ENCODE results near the gene JTB.

JTB gene

GRCh38 chr1:153963030-153963849 is 14.2 kb downstream of the JTB start, which contains the start of gene SLC39A1:
SLC39A1 (minus strand) TSS chr1:153963537; CDS start chr1:153962715, 822 bp downstream.
- Histone ChIP-seq H3K4me3 (ENCODE audit: low read depth, low read length) (peak within 1 kb of the TSS; percentile 89), H3K27ac (ENCODE audit: low read depth, low read length) (peak within 1 kb of the TSS; percentile 86), H3K4me1 (ENCODE audit: control insufficient read depth, insufficient read depth, low read length, unreplicated experiment) (peaks cover 21% of the 10 kb centered on the region), H3K36me3 (ENCODE audit: insufficient read depth, low read length) (no peaks in the 10 kb centered on the region), H3K79me2 (ENCODE audit: control insufficient read depth, insufficient read depth, low read length, unreplicated experiment) (peaks cover 27% of the 10 kb centered on the region), H2AFZ (ENCODE audit: low read length, unreplicated experiment) (peak within 1 kb of the TSS; percentile 48), H3K27me3 (ENCODE audit: insufficient read depth, low read length) (no peaks in the 10 kb centered on the region)

GRCh38 chr1:153962088-153963029 is 15.1 kb downstream of the JTB start:
- Histone ChIP-seq H3K4me1 (ENCODE audit: control insufficient read depth, insufficient read depth, low read length, unreplicated experiment) (peaks cover 21% of the 10 kb centered on the region), H3K27ac (ENCODE audit: low read depth, low read length) (peak overlapping the region; percentile 86), H2AFZ (ENCODE audit: low read length, unreplicated experiment) (peak overlapping the region; percentile 48), H3K79me2 (ENCODE audit: control insufficient read depth, insufficient read depth, low read length, unreplicated experiment) (peaks cover 36% of the 10 kb centered on the region), H3K36me3 (ENCODE audit: insufficient read depth, low read length) (no peaks in the 10 kb centered on the region), H3K27me3 (ENCODE audit: insufficient read depth, low read length) (no peaks in the 10 kb centered on the region), H3K4me3 (ENCODE audit: low read depth, low read length) (peak overlapping the region; percentile 89)

- Histone ChIP-seq H3K27ac (ENCODE audit: low read depth, low read length) (no peak overlapping the region), H3K79me2 (ENCODE audit: control insufficient read depth, insufficient read depth, low read length, unreplicated experiment) (peaks cover 46% of the 10 kb centered on the region), H3K4me3 (ENCODE audit: low read depth, low read length) (peak overlapping the region; percentile 89), H3K36me3 (ENCODE audit: insufficient read depth, low read length) (no peaks in the 10 kb centered on the region), H3K27me3 (ENCODE audit: insufficient read depth, low read length) (no peaks in the 10 kb centered on the region), H2AFZ (ENCODE audit: low read length, unreplicated experiment) (no peak overlapping the region), H3K4me1 (ENCODE audit: control insufficient read depth, insufficient read depth, low read length, unreplicated experiment) (peaks cover 28% of the 10 kb centered on the region)
These were observed 16.1 kb downstream of the JTB start for GRCh38 chr1:153961421-153961820.

GRCh38 chr1:153960206-153960605 is 17.3 kb downstream of the JTB start:
- H3K27ac ChIP-seq (ENCODE audit: low read depth, low read length) = no peak overlapping the region

GRCh38 chr1:153959454-153959853 is 18.0 kb downstream of the JTB start:
- Histone ChIP-seq H3K27me3 (ENCODE audit: insufficient read depth, low read length) (no peaks in the 10 kb centered on the region), H3K79me2 (ENCODE audit: control insufficient read depth, insufficient read depth, low read length, unreplicated experiment) (peaks cover 54% of the 10 kb centered on the region), H2AFZ (ENCODE audit: low read length, unreplicated experiment) (no peak overlapping the region), H3K27ac (ENCODE audit: low read depth, low read length) (no peak overlapping the region), H3K4me1 (ENCODE audit: control insufficient read depth, insufficient read depth, low read length, unreplicated experiment) (peaks cover 27% of the 10 kb centered on the region), H3K36me3 (ENCODE audit: insufficient read depth, low read length) (no peaks in the 10 kb centered on the region), H3K4me3 (ENCODE audit: low read depth, low read length) (no peak overlapping the region)

More at GRCh38 chr1:153960206-153960605, 17.3 kb downstream of the JTB start:
- Histone ChIP-seq H3K36me3 (ENCODE audit: insufficient read depth, low read length) (no peaks in the 10 kb centered on the region), H3K27me3 (ENCODE audit: insufficient read depth, low read length) (no peaks in the 10 kb centered on the region), H3K79me2 (ENCODE audit: control insufficient read depth, insufficient read depth, low read length, unreplicated experiment) (peaks cover 47% of the 10 kb centered on the region), H2AFZ (ENCODE audit: low read length, unreplicated experiment) (no peak overlapping the region), H3K4me3 (ENCODE audit: low read depth, low read length) (no peak overlapping the region), H3K4me1 (ENCODE audit: control insufficient read depth, insufficient read depth, low read length, unreplicated experiment) (peaks cover 27% of the 10 kb centered on the region)

- Histone ChIP-seq H3K36me3 (ENCODE audit: insufficient read depth, low read length) (no peaks in the 10 kb centered on the region), H3K27me3 (ENCODE audit: insufficient read depth, low read length) (no peaks in the 10 kb centered on the region), H3K4me3 (ENCODE audit: low read depth, low read length) (peak overlapping the region; percentile 89; the same call in 1 of the 2 replicates), H3K27ac (ENCODE audit: low read depth, low read length) (no peak overlapping the region), H3K4me1 (ENCODE audit: control insufficient read depth, insufficient read depth, low read length, unreplicated experiment) (peaks cover 27% of the 10 kb centered on the region), H2AFZ (ENCODE audit: low read length, unreplicated experiment) (no peak overlapping the region), H3K79me2 (ENCODE audit: control insufficient read depth, insufficient read depth, low read length, unreplicated experiment) (peaks cover 59% of the 10 kb centered on the region)
These were observed 18.6 kb downstream of the JTB start for GRCh38 chr1:153958961-153959260.

- H3K4me1 ChIP-seq (ENCODE audit: control insufficient read depth, insufficient read depth, low read length, unreplicated experiment) = peaks cover 27% of the 10 kb centered on the region
These were observed 19.1 kb downstream of the JTB start, which contains the start of gene CRTC2 for GRCh38 chr1:153958111-153958960. CRTC2 (minus strand) TSS chr1:153958612; CDS start chr1:153958497, 115 bp downstream.

GRCh38 chr1:153957744-153958110 is 19.7 kb downstream of the JTB start:
- no peaks in the 10 kb centered on the region for H3K36me3 ChIP-seq (ENCODE audit: insufficient read depth, low read length)
- H2AFZ ChIP-seq (ENCODE audit: low read length, unreplicated experiment) = peak overlapping the region; percentile 30
- no peaks in the 10 kb centered on the region for H3K27me3 ChIP-seq (ENCODE audit: insufficient read depth, low read length)
- peaks cover 27% of the 10 kb centered on the region for H3K4me1 ChIP-seq (ENCODE audit: control insufficient read depth, insufficient read depth, low read length, unreplicated experiment)
- H3K27ac ChIP-seq (ENCODE audit: low read depth, low read length) = peak overlapping the region; percentile 69; the same call in 1 of the 2 replicates
- H3K4me3 ChIP-seq (ENCODE audit: low read depth, low read length) = peak overlapping the region; percentile 89
- H3K79me2 ChIP-seq (ENCODE audit: control insufficient read depth, insufficient read depth, low read length, unreplicated experiment) = peaks cover 60% of the 10 kb centered on the region

More at GRCh38 chr1:153958111-153958960, 19.1 kb downstream of the JTB start, which contains the start of gene CRTC2:
- H3K27ac ChIP-seq (ENCODE audit: low read depth, low read length) = peak within 1 kb of the TSS; percentile 69
- H3K36me3 ChIP-seq (ENCODE audit: insufficient read depth, low read length) = no peaks in the 10 kb centered on the region
- H3K27me3 ChIP-seq (ENCODE audit: insufficient read depth, low read length) = no peaks in the 10 kb centered on the region
- H3K4me3 ChIP-seq (ENCODE audit: low read depth, low read length) = peak within 1 kb of the TSS; percentile 89
- peaks cover 64% of the 10 kb centered on the region for H3K79me2 ChIP-seq (ENCODE audit: control insufficient read depth, insufficient read depth, low read length, unreplicated experiment)
- H2AFZ ChIP-seq (ENCODE audit: low read length, unreplicated experiment) = peak within 1 kb of the TSS; percentile 30

GRCh38 chr1:153956997-153957715 is 20.3 kb downstream of the JTB start:
- 0 out of 2 replicates have a peak overlapping the region, but pooled peaks have one; percentile 69 for H3K27ac ChIP-seq (ENCODE audit: low read depth, low read length)
- no peaks in the 10 kb centered on the region for H3K27me3 ChIP-seq (ENCODE audit: insufficient read depth, low read length)
- H2AFZ ChIP-seq (ENCODE audit: low read length, unreplicated experiment) = no peak overlapping the region
- peak overlapping the region; percentile 89 for H3K4me3 ChIP-seq (ENCODE audit: low read depth, low read length)
- 0 out of 2 replicates have a peak, but pooled peaks cover 5% of the 10 kb centered on the region for H3K36me3 ChIP-seq (ENCODE audit: insufficient read depth, low read length)
- H3K4me1 ChIP-seq (ENCODE audit: control insufficient read depth, insufficient read depth, low read length, unreplicated experiment) = peaks cover 24% of the 10 kb centered on the region
- H3K79me2 ChIP-seq (ENCODE audit: control insufficient read depth, insufficient read depth, low read length, unreplicated experiment) = peaks cover 54% of the 10 kb centered on the region
